Measurements from ENCODE around the gene FAM13B.
A peak's percentile ranks its signal among the peaks of the same experiment; 100 is the strongest.
"Not testable (repeated sequence)": the region's sequence is repeated elsewhere in the genome, so short reads cannot be mapped to it uniquely, and the experiment has no call there.

Gene FAM13B

GRCh38 chr5:137960141-137960540, 72.7 kb downstream of the FAM13B start:
- no peak for DNase-seq

- DNase-seq: no peak
Measured at GRCh38 chr5:137959488-137959887, 73.4 kb downstream of the FAM13B start.

GRCh38 chr5:137957948-137958347, 74.9 kb downstream of the FAM13B start:
- DNase-seq: no peak

GRCh38 chr5:137954131-137954879, 78.6 kb downstream of the FAM13B start:
- no peak for DNase-seq

- no peak for DNase-seq
Measured at GRCh38 chr5:137945825-137946224, 87.1 kb downstream of the FAM13B start.

GRCh38 chr5:137944280-137944679, 88.6 kb downstream of the FAM13B start:
- DNase-seq: not testable (repeated sequence)

GRCh38 chr5:137939331-137939730, 93.5 kb downstream of the FAM13B start:
- DNase-seq: no peak

GRCh38 chr5:137938751-137939143, 94.1 kb downstream of the FAM13B start:
- no peak for DNase-seq

GRCh38 chr5:137937994-137938750, 94.7 kb downstream of the FAM13B start:
- DNase-seq: no peak

- DNase-seq: no peak
Measured at GRCh38 chr5:137935694-137936093, 97.2 kb downstream of the FAM13B start.

- DNase-seq: no peak
Measured at GRCh38 chr5:137935190-137935589, 97.7 kb downstream of the FAM13B start.

- DNase-seq: no peak
Measured at GRCh38 chr5:137933491-137933911, 99.4 kb downstream of the FAM13B start.

GRCh38 chr5:137932800-137933199, 100.1 kb downstream of the FAM13B start:
- DNase-seq: no peak

- no peak for DNase-seq
Measured at GRCh38 chr5:137923856-137924255, 109.0 kb downstream of the FAM13B start.

- no peak for DNase-seq
Measured at GRCh38 chr5:137921931-137922330, 110.9 kb downstream of the FAM13B start.

- DNase-seq: no peak
Measured at GRCh38 chr5:137916923-137917322, 116.0 kb downstream of the FAM13B start.

GRCh38 chr5:137914758-137915157, 118.1 kb downstream of the FAM13B start:
- no peak for DNase-seq

- DNase-seq: no peak
Measured at GRCh38 chr5:137902408-137903133, 130.3 kb downstream of the FAM13B start.

GRCh38 chr5:137901011-137901817, 131.7 kb downstream of the FAM13B start:
- no peak for DNase-seq

- no peak for DNase-seq
Measured at GRCh38 chr5:137899493-137899892, 133.4 kb downstream of the FAM13B start.

GRCh38 chr5:137896560-137896959, 136.3 kb downstream of the FAM13B start:
- DNase-seq: no peak

GRCh38 chr5:137894586-137894985, 138.3 kb downstream of the FAM13B start:
- DNase-seq: no peak

- DNase-seq: peak; percentile 2
Measured at GRCh38 chr5:137891849-137892248, 141.0 kb downstream of the FAM13B start.
